ENCODE results near the gene FOXF2. TPM values are rescaled to one million over a fixed set of nuclear protein-coding genes. Genes with fewer than 3 reads are reported as not detected.
"Not testable (repeated sequence)": the region's sequence is repeated elsewhere in the genome, so short reads cannot be mapped to it uniquely, and the experiment has no call there.

The FOXF2 gene
- 6.8 and 10.0 TPM in 2 replicates for total RNA-seq (2014; rRNA removed; shearing (Covaris generic))
- 20.4 and 21.4 TPM in 2 replicates for polyA plus RNA-seq (2015; cell fraction: cytosol; rRNA removed)
- polyA plus RNA-seq (2015; cell fraction: nucleus; rRNA removed) = 10.2 and 10.6 TPM in 2 replicates

GRCh38 chr6:1389369-1390132, at the start of gene FOXF2:
FOXF2 (plus strand) TSS chr6:1389576; CDS start chr6:1389948, 372 bp downstream.
- no peak for DNase-seq (ENCODE audit: low read depth)

GRCh38 chr6:1346101-1346500, 43.3 kb upstream of the FOXF2 start:
- DNase-seq (ENCODE audit: low read depth) = no peak

GRCh38 chr6:1346558-1347091, 42.8 kb upstream of the FOXF2 start:
- DNase-seq (ENCODE audit: low read depth) = peak; percentile 32

GRCh38 chr6:1347161-1347560, 42.2 kb upstream of the FOXF2 start:
- no peak for DNase-seq (ENCODE audit: low read depth)

GRCh38 chr6:1348675-1349074, 40.7 kb upstream of the FOXF2 start:
- peak; percentile 77 for DNase-seq (ENCODE audit: low read depth)

- DNase-seq (ENCODE audit: low read depth) = no peak
Measured at GRCh38 chr6:1349655-1350054, 39.7 kb upstream of the FOXF2 start.

- DNase-seq (ENCODE audit: low read depth) = no peak
Measured at GRCh38 chr6:1351381-1352008, 37.9 kb upstream of the FOXF2 start.

GRCh38 chr6:1355068-1355467, 34.3 kb upstream of the FOXF2 start:
- not testable (repeated sequence) for DNase-seq (ENCODE audit: low read depth)

- not testable (repeated sequence) for DNase-seq (ENCODE audit: low read depth)
Measured at GRCh38 chr6:1361717-1362116, 27.7 kb upstream of the FOXF2 start.

- DNase-seq (ENCODE audit: low read depth) = no peak
Measured at GRCh38 chr6:1362643-1363042, 26.7 kb upstream of the FOXF2 start.

GRCh38 chr6:1363298-1363697, 26.1 kb upstream of the FOXF2 start:
- no peak for DNase-seq (ENCODE audit: low read depth)

GRCh38 chr6:1363729-1364572, 25.4 kb upstream of the FOXF2 start:
- DNase-seq (ENCODE audit: low read depth) = no peak

GRCh38 chr6:1364791-1365190, 24.6 kb upstream of the FOXF2 start:
- DNase-seq (ENCODE audit: low read depth) = no peak

GRCh38 chr6:1365686-1366085, 23.7 kb upstream of the FOXF2 start:
- no peak for DNase-seq (ENCODE audit: low read depth)

- no peak for DNase-seq (ENCODE audit: low read depth)
Measured at GRCh38 chr6:1367771-1368170, 21.6 kb upstream of the FOXF2 start.

GRCh38 chr6:1368940-1369339, 20.4 kb upstream of the FOXF2 start:
- DNase-seq (ENCODE audit: low read depth) = no peak

GRCh38 chr6:1369695-1370094, 19.7 kb upstream of the FOXF2 start:
- not testable (repeated sequence) for DNase-seq (ENCODE audit: low read depth)

- no peak for DNase-seq (ENCODE audit: low read depth)
Measured at GRCh38 chr6:1371933-1372332, 17.4 kb upstream of the FOXF2 start.

- no peak for DNase-seq (ENCODE audit: low read depth)
Measured at GRCh38 chr6:1372690-1373089, 16.7 kb upstream of the FOXF2 start.

GRCh38 chr6:1376653-1377052, 12.7 kb upstream of the FOXF2 start:
- no peak for DNase-seq (ENCODE audit: low read depth)

- no peak for DNase-seq (ENCODE audit: low read depth)
Measured at GRCh38 chr6:1377526-1377925, 11.8 kb upstream of the FOXF2 start.
